DND-41 (cell line): ENCODE measurements around the gene DYNC1H1.
A peak's percentile ranks its signal among the peaks of the same experiment; 100 is the strongest.

Experiments used
- ATAC-seq: fragments of 200-7000 bp; cut with Tn5 transposase; 3 replicates; pipeline ENCODE4 v1.9.1; 2021; ENCODE audit warnings: low read depth; ENCODE audit not compliant: insufficient read depth
- DNase-seq: peaks from one replicate; pipeline ENCODE4 v3.0.0-alpha.2; 2020
- H2AFZ ChIP-seq: 2 replicates; pipeline ENCODE4 v1.6.0; 2012; ENCODE audit warnings: low read depth, low read length
- H3K27ac ChIP-seq: 2 replicates; pipeline ENCODE4 v1.5.1; 2012; ENCODE audit warnings: low read length, inconsistent platforms
- H3K27me3 ChIP-seq: fragments of 200-600 bp; sonication (generic); 2 replicates; pipeline ENCODE4 v1.6.0; 2012; ENCODE audit warnings: low read length, mild to moderate bottlenecking, inconsistent platforms; ENCODE audit not compliant: insufficient read depth, poor library complexity
- H3K36me3 ChIP-seq: 2 replicates; pipeline ENCODE4 v1.5.1; 2012; ENCODE audit warnings: low read length, inconsistent platforms; ENCODE audit not compliant: insufficient read depth
- H3K4me1 ChIP-seq: 2 replicates; pipeline ENCODE4 v1.5.1; 2012; ENCODE audit warnings: mild to moderate bottlenecking, low read length; ENCODE audit not compliant: insufficient read depth
- H3K4me2 ChIP-seq: 2 replicates; pipeline ENCODE4 v1.6.0; 2012; ENCODE audit warnings: mild to moderate bottlenecking, moderate library complexity, low read length, inconsistent platforms; ENCODE audit not compliant: insufficient read depth
- H3K4me3 ChIP-seq, 2 experiments: fragments of 200-600 bp in 1 of 2; shearing (Covaris generic) in 1 of 2; 2 replicates each; pipeline ENCODE4 v1.5.1; 2012 to 2016; ENCODE audit warnings: inconsistent platforms in 2 of 2, low read length in 2 of 2, mild to moderate bottlenecking in 2 of 2, low read depth in 1 of 2, moderate library complexity in 1 of 2
- H3K79me2 ChIP-seq: 2 replicates; pipeline ENCODE4 v1.6.0; 2012; ENCODE audit warnings: low read length, inconsistent platforms; ENCODE audit not compliant: insufficient read depth
- H3K9ac ChIP-seq: 2 replicates; pipeline ENCODE4 v1.6.0; 2012; ENCODE audit warnings: low read depth, mild to moderate bottlenecking, inconsistent platforms, low read length, moderate library complexity
- H3K9me3 ChIP-seq: 2 replicates; pipeline ENCODE4 v1.5.1; 2012; ENCODE audit warnings: low read length, moderate library complexity, mild to moderate bottlenecking, inconsistent platforms; ENCODE audit not compliant: insufficient read depth, severe bottlenecking
- H4K20me1 ChIP-seq: 2 replicates; pipeline ENCODE4 v1.6.0; 2012; ENCODE audit warnings: low read length; ENCODE audit not compliant: insufficient read depth
- CTCF ChIP-seq: IDR thresholded peaks from 2 replicates; pipeline ENCODE4 v1.5.1; 2012; ENCODE audit warnings: borderline replicate concordance, low read length, moderate library complexity, mild to moderate bottlenecking; ENCODE audit not compliant: poor library complexity, severe bottlenecking; ENCODE audit errors: extremely low read depth
- EZH2 ChIP-seq: IDR thresholded peaks from 3 replicates; pipeline ENCODE4 v1.6.1; 2012; ENCODE audit warnings: borderline replicate concordance, low read depth, mild to moderate bottlenecking, moderate library complexity, low read length, inconsistent platforms; ENCODE audit not compliant: severe bottlenecking

DYNC1H1 gene

GRCh38 chr14:102055181-102055901 is 91.0 kb downstream of the DYNC1H1 start:
- no peak overlapping the region for H2AFZ ChIP-seq
- peak; percentile 13; the same call in 1 of the 3 replicates for ATAC-seq
- no peak overlapping the region for H3K4me2 ChIP-seq
- H4K20me1 ChIP-seq, result no peaks in the 10 kb centered on the region
- no peak overlapping the region for H3K9ac ChIP-seq
- no peaks in the 10 kb centered on the region for H3K79me2 ChIP-seq
- no peak overlapping the region for H3K27ac ChIP-seq
- no peak for DNase-seq
- peaks cover 18% of the 10 kb centered on the region for H3K36me3 ChIP-seq
- no peaks in the 10 kb centered on the region for H3K27me3 ChIP-seq
- H3K4me3 ChIP-seq, result no peak overlapping the region
- TF ChIP-seq EZH2, result no peak
- no peak for TF ChIP-seq CTCF
- no peaks in the 10 kb centered on the region for H3K9me3 ChIP-seq
- H3K4me1 ChIP-seq, result no peaks in the 10 kb centered on the region

- Histone ChIP-seq H3K27me3 (no peaks in the 10 kb centered on the region), H3K36me3 (peaks cover 10% of the 10 kb centered on the region; the same call in 1 of the 2 replicates), H2AFZ (no peak overlapping the region), H3K4me1 (no peaks in the 10 kb centered on the region), H3K4me2 (no peak overlapping the region), H3K27ac (no peak overlapping the region), H4K20me1 (no peaks in the 10 kb centered on the region), H3K9ac (no peak overlapping the region), H3K4me3 (no peak overlapping the region), H3K79me2 (no peaks in the 10 kb centered on the region), H3K9me3 (no peaks in the 10 kb centered on the region)
- TF ChIP-seq EZH2 (no peak), CTCF (no peak)
- no peak for DNase-seq
- ATAC-seq, result no peak
Observed at GRCh38 chr14:102056694-102057442, 92.5 kb downstream of the DYNC1H1 start.

GRCh38 chr14:102057480-102058114 is 93.2 kb downstream of the DYNC1H1 start:
- Histone ChIP-seq H3K27ac (no peak overlapping the region), H3K4me2 (no peak overlapping the region), H3K27me3 (no peaks in the 10 kb centered on the region), H4K20me1 (no peaks in the 10 kb centered on the region), H3K36me3 (peaks cover 2% of the 10 kb centered on the region; the same call in 1 of the 2 replicates), H3K9me3 (no peaks in the 10 kb centered on the region), H2AFZ (no peak overlapping the region), H3K4me1 (no peaks in the 10 kb centered on the region), H3K4me3 (no peak overlapping the region), H3K79me2 (no peaks in the 10 kb centered on the region), H3K9ac (no peak overlapping the region)
- DNase-seq (no peak), ATAC-seq (no peak)
- TF ChIP-seq EZH2 (no peak), CTCF (no peak)
